ENCODE data around the gene LSM2. TPM values are rescaled to one million over a fixed set of nuclear protein-coding genes. Genes with fewer than 3 reads are reported as not detected.
"Not testable (repeated sequence)": the region's sequence is repeated elsewhere in the genome, so short reads cannot be mapped to it uniquely, and the experiment has no call there.

LSM2 gene
- total and polyA plus RNA-seq, 8 donors = 11.0 to 27.3 (median 21.4) TPM

DNA sequence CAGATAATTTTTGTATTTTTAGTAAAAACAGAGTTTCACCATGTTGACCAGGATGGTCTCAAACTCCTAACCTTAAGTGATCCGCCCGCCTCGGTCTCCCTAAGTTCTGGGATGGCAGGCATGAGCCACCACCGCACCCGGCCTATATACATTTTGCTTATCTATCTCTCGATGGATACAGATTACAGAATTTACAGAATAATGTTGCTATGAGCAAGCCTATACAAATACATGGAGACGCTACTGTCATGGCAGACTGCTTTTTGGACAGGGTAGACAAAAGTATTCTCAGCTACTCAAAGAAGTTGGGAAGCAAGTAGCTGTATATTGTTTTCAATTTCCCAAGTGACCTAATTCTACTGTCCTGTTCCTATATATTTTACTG is 6.7 kb upstream of the LSM2 start:
- H3K27ac ChIP-seq = peak overlapping the region; percentile 33 to 100 (median 88)
- no peak overlapping the region for H3K4me3 ChIP-seq
- H3K27me3 ChIP-seq = no peaks in the 10 kb centered on the region
- ATAC-seq (no peak), DNase-seq (no peak), FAIRE-seq (no peak)
- 90 to 92% methylated on average over 7 of the region's 7 CpGs for WGBS, 2 donors
- no peaks in the 10 kb centered on the region for H3K36me3 ChIP-seq
- no peaks in the 10 kb centered on the region for H3K9me3 ChIP-seq
- peaks cover 0 to 14% (median 6%) of the 10 kb centered on the region in 3 donors for H3K4me1 ChIP-seq
- TF ChIP-seq, protein P1, sequence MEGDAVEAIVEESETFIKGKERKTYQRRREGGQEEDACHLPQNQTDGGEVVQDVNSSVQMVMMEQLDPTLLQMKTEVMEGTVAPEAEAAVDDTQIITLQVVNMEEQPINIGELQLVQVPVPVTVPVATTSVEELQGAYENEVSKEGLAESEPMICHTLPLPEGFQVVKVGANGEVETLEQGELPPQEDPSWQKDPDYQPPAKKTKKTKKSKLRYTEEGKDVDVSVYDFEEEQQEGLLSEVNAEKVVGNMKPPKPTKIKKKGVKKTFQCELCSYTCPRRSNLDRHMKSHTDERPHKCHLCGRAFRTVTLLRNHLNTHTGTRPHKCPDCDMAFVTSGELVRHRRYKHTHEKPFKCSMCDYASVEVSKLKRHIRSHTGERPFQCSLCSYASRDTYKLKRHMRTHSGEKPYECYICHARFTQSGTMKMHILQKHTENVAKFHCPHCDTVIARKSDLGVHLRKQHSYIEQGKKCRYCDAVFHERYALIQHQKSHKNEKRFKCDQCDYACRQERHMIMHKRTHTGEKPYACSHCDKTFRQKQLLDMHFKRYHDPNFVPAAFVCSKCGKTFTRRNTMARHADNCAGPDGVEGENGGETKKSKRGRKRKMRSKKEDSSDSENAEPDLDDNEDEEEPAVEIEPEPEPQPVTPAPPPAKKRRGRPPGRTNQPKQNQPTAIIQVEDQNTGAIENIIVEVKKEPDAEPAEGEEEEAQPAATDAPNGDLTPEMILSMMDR (IDR thresholded peaks at IDR 0.05) = no peak
- intact Hi-C loops (cut with DNase I) = no loop called here

DNA sequence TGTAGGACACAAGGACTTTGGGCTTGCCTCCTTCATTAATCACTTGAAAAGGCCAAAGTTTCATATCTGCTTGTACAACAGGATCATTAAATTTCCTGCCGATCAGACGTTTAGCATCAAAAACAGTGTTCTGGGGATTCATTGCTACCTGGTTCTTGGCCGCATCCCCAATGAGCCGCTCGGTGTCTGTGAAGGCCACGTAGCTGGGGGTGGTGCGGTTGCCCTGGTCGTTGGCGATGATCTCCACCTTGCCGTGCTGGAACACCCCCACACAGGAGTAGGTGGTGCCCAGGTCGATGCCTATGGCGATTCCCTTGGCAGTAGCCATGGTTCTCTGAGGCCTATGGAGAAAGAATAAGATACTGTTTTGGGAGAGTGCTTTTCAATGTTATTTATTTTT is 4.9 kb upstream of the LSM2 start:
- 85 to 87% methylated on average over 12 of the region's 12 CpGs for WGBS, 2 donors
- intact Hi-C loops (cut with DNase I) = no loop called here
- Histone ChIP-seq H3K27ac (no peak overlapping the region), H3K27me3 (no peaks in the 10 kb centered on the region), H3K4me3 (no peak overlapping the region), H3K9me3 (no peaks in the 10 kb centered on the region), H3K4me1 (peaks cover 6 to 11% (median 6%) of the 10 kb centered on the region in 3 donors), H3K36me3 (no peaks in the 10 kb centered on the region)
- TF ChIP-seq, protein P1 (IDR thresholded peaks at IDR 0.05) = no peak
- peak in 1 of 6 donors; percentile 22 for DNase-seq
- ATAC-seq = no peak
- FAIRE-seq = no peak

DNA sequence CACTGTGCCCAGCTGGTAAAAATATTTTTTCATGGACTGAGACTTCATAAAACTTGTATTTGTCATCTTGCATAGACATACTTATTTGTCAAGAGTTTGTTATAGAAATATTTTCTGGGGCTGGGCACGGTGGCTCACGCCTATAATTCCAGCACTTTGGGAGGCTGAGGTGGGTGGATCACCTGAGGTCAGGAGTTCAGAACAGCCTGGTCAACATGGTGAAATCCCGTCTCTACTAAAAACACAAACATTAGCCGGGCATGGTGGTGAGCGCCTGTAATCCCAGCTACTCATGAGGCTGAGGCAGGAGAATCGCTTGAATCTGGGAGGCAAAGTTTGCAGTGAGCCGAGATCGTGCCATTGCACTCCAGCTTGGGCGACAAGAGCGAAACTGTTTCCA is 1.8 kb upstream of the LSM2 start:
- FAIRE-seq; H3K27ac ChIP-seq; ATAC-seq; H3K27me3 ChIP-seq; H3K4me3 ChIP-seq; intact Hi-C loops (cut with DNase I); H3K9me3 ChIP-seq; H3K36me3 ChIP-seq; DNase-seq: not testable (repeated sequence)
- H3K4me1 ChIP-seq = peaks cover under 1 to 13% (median 6%) of the 10 kb centered on the region in 3 donors
- WGBS, 2 donors = 85 to 92% methylated on average over 10 of the region's 10 CpGs

DNA sequence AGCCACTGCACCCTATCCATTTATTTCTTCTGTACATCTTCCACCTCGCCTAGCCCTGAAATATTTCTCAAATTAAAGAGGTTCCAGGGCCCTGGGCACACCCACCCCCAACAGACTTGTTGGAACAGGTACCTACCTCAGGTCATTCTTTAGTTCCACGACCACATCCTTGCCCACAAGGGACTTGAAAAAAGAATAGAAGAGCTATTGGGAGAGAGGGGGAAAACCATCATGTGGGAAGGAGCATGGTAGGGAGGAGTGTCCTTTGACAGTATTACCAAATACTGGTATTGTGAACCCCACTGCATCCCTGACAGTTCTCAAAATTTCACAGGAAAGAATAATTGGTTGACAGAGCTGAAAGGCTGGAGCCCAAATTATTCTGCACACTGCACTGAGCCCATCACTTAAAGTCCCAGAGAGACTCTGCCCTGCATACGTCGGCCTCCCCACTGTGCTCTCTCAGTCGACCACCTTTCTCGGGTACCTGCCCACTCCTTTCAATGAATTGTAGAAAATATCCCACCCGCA is 762 bp downstream of the LSM2 start:
- DNase-seq = peak in 1 of 6 donors; percentile 23
- Histone ChIP-seq H3K9me3 (no peaks in the 10 kb centered on the region), H3K4me1 (peaks cover 0 to 12% (median 6%) of the 10 kb centered on the region in 3 donors), H3K36me3 (no peaks in the 10 kb centered on the region), H3K27ac (peak overlapping the region; percentile 71 to 91 (median 80)), H3K4me3 (peak overlapping the region; percentile 32 to 81 (median 62)), H3K27me3 (no peaks in the 10 kb centered on the region)
- peak in 1 of 4 donors; percentile 1 for ATAC-seq
- intact Hi-C loops (cut with DNase I) = no loop called here
- WGBS, 2 donors = 15% methylated on average over 7 of the region's 7 CpGs
- no peak for FAIRE-seq
- TF ChIP-seq, protein P1 (IDR thresholded peaks at IDR 0.05) = no peak

DNA sequence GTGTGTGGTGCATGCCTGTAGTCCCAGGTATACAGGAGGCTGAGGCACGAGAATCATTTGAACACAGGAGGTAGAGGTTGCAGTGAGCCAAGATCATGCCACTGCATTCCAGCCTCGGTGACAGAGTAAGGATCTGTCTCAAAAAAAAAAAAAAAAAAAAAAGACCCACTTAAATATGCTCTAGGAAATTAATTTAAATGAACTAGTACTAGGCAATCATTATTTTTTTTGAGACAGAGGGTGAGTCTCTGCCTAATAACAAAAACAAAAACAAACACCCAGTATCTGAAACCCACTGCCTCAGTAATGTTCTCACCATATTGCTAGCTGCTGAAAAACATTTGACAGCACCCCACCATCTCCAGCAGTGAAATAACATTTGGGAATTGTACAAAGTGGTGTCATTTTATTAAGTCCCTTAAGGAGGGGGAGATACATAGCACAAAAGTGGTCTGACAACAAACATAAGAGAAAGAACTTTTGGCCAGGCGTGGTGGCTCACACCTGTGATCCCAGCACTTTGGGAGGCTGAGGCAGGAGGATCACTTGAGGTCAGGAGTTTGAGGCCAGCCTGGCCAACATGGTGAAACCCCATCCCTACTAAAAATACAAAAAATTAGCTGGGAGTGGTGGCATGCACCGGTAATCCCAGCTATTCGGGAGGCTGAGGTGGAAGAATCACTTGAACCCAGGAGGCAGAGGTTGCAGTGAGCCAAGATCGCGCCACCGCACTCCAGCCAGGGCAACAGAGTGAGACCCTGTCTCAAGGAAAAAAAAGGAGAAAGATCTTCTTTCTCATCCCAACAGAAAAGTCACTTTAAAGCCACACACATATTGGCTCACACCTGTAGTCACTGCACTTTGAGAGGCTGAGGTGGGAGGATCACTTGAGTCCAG is 5.5 kb downstream of the LSM2 start:
- FAIRE-seq; H3K4me1 ChIP-seq; ATAC-seq; DNase-seq; intact Hi-C loops (cut with DNase I); H3K36me3 ChIP-seq; H3K4me3 ChIP-seq; H3K27ac ChIP-seq; H3K9me3 ChIP-seq; H3K27me3 ChIP-seq: not testable (repeated sequence)
- WGBS, 2 donors = 93 to 96% methylated on average over 8 of the region's 8 CpGs

DNA sequence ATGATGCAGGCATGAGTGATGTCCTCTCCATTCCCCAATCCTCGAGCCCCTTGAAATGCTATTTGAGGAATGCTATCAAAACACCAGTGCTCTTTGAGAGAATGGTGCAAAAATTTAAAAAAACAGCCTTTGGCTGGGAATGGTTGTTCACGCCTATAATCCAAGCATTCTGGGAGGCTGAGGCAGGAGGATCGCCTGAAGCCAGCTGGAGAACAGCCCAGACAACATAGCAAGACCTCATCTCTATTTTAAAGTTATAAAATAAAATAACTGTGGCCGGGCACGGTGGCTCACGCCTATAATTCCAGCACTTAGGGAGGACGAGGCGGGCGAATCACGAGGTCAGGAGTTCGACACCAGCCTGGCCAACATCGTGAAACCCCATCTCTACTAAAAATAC is 7.0 kb downstream of the LSM2 start:
- WGBS, 2 donors = 90 to 93% methylated on average over 12 of the region's 12 CpGs
- H3K4me3 ChIP-seq = no peak overlapping the region
- no peaks in the 10 kb centered on the region for H3K9me3 ChIP-seq
- no peaks in the 10 kb centered on the region for H3K27me3 ChIP-seq
- no peaks in the 10 kb centered on the region for H3K4me1 ChIP-seq
- TF ChIP-seq, protein P1 (IDR thresholded peaks at IDR 0.05) = no peak
- FAIRE-seq = no peak
- H3K27ac ChIP-seq = no peak overlapping the region
- no peak for ATAC-seq
- no peak for DNase-seq
- intact Hi-C loops (cut with DNase I) = no loop called here
- H3K36me3 ChIP-seq = no peaks in the 10 kb centered on the region
